ENCODE results near the gene LIN7B.
"Not testable (repeated sequence)": the region's sequence is repeated elsewhere in the genome, so short reads cannot be mapped to it uniquely, and the experiment has no call there.

LIN7B gene

GRCh38 chr19:49119411-49120324 is 5.5 kb downstream of the LIN7B start, which contains the start of gene PPFIA3:
Gene PPFIA3, plus strand, starts transcription at chr19:49119544. Its CDS starts 8,330 bp downstream, at chr19:49127874.
- no peak for DNase-seq

- DNase-seq = no peak
Observed at GRCh38 chr19:49120325-49120683, 6.1 kb downstream of the LIN7B start.

GRCh38 chr19:49120868-49121267 is 6.7 kb downstream of the LIN7B start:
- DNase-seq = no peak

GRCh38 chr19:49121841-49122240 is 7.7 kb downstream of the LIN7B start:
- not testable (repeated sequence) for DNase-seq

GRCh38 chr19:49123285-49123684 is 9.1 kb downstream of the LIN7B start:
- not testable (repeated sequence) for DNase-seq

- no peak for DNase-seq
Observed at GRCh38 chr19:49125025-49125731, 11.0 kb downstream of the LIN7B start.

- no peak for DNase-seq
Observed at GRCh38 chr19:49126575-49126974, 12.4 kb downstream of the LIN7B start.

- not testable (repeated sequence) for DNase-seq
Observed at GRCh38 chr19:49127225-49127624, 13.1 kb downstream of the LIN7B start.

GRCh38 chr19:49127674-49128544 is 13.7 kb downstream of the LIN7B start:
- peak; percentile 90 for DNase-seq

GRCh38 chr19:49128545-49129237 is 14.5 kb downstream of the LIN7B start:
- no peak for DNase-seq

GRCh38 chr19:49129238-49129583 is 15.0 kb downstream of the LIN7B start:
- DNase-seq = no peak

GRCh38 chr19:49130325-49130724 is 16.2 kb downstream of the LIN7B start:
- DNase-seq = no peak

GRCh38 chr19:49132974-49133609 is 18.9 kb downstream of the LIN7B start:
- no peak for DNase-seq

- DNase-seq = no peak
Observed at GRCh38 chr19:49133621-49134454, 19.7 kb downstream of the LIN7B start.

- DNase-seq = no peak
Observed at GRCh38 chr19:49135686-49136085, 21.5 kb downstream of the LIN7B start.

- DNase-seq = no peak
Observed at GRCh38 chr19:49136771-49137171, 22.6 kb downstream of the LIN7B start.

- no peak for DNase-seq
Observed at GRCh38 chr19:49140951-49141350, 26.8 kb downstream of the LIN7B start.

GRCh38 chr19:49141352-49141751 is 27.2 kb downstream of the LIN7B start:
- no peak for DNase-seq

GRCh38 chr19:49142866-49143335 is 28.7 kb downstream of the LIN7B start:
- peak; percentile 91 for DNase-seq

GRCh38 chr19:49145573-49146407 is 31.6 kb downstream of the LIN7B start:
- peak; percentile 77 for DNase-seq

All from NCI-H748 treated with DMSO at 0.1 percent for 48 hours (cell line).